Stimulated activated CD8-positive, alpha-beta memory T cell treated with anti-CD3 and anti-CD28 coated beads, Interleukin-4, amount 100 ng/mL, for 4 hours (primary cell): ENCODE measurements around the gene MARVELD3.
"Not testable (repeated sequence)": the region's sequence is repeated elsewhere in the genome, so short reads cannot be mapped to it uniquely, and the experiment has no call there.

ENCODE experiments used
- DNase-seq, 2 donors: peaks; one replicate each; pipeline ENCODE4 v3.0.0-alpha.2; 2020; ENCODE audit warnings: low read depth in 2 of 2, low spot score in 1 of 2

MARVELD3 gene

DNA sequence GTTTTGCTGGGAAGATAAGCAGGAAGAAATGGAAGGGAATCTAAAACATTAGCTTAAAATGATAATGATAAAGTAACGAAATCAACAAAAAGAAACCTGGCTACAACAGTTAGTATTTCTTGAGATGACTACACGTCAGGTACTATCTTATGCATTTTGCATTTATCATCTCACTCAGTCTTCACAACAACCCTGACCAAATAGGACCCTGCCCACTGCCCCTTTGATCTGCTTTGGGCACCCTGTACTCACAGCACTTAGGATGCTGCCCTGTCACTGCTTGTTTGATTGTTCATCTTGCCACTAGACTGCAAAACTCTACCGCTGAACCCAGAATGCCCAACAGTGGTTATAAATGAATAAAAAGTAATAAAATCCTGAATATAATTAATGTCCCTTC is 45.2 kb downstream of the MARVELD3 start:
- DNase-seq = no peak

DNA sequence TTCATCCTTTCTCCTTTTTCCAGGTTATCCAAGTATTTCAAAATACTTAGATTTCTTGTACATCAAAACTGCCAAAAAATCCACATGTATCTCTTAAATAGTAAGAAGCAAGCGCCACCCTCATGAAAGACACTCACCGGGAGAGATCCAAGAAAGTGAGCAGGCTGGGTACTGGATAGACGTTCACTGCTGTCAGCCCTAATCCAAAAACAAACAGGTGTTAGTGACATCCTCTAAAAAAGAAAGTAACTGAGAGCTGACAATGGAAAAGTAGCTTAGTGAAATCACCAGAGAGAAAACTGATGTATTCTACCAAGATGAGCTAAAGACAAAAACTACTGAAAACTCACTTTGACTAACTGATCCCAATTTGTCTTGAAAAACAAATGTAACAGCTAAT is 46.1 kb downstream of the MARVELD3 start:
- no peak for DNase-seq

DNA sequence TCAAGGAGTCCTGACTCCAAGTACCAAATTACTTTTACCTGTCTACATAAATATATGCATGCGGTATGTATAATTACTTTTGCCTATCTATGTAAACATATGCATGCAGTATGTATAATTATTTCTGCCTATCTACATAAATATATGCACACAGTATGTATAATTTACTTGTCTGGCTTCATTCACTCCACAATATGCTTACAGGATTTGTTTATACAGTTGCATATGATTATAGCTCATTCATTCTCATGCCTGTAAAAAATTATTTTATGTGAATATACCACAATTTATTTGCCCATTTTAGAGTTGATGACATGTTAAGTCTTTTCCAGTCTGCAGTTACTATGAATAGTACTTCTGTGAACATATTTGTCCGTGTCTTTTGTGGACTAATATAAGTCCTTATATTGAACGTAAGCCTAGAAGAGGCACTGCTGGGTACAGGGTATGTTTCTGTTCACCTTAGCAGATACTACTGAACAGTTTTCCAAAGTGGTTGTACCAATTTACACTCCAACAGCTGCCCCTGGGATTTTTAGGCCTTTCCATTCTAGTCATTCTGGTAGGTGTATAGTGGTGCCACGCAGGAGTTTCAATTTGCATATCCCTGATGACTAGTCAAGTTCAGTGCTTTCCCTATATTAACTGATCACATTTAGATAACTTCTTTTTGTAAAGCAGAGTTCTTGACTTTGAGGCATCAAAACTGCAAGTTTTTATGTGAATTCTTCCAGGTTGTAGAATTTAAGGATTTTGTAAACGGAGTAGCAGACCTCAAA is 47.0 kb downstream of the MARVELD3 start:
- no peak for DNase-seq

DNA sequence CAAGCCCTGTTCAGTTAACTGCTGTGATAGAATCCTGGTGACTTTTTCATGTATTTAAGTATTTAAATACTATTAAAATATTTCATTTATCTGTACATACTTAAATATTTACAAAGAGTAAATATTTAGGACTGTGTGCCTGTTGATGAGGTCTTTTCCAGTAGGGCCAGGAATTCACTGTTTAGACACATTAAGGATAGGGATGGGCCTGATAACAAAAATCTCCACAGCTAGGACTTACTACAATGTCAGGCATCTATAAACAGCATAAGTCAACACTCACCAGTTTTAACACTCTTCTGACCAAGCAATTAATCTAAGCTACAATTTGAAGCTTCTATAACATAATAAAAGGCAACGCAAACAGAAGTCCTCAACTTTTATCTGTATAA is 47.6 kb downstream of the MARVELD3 start:
- DNase-seq = no peak

DNA sequence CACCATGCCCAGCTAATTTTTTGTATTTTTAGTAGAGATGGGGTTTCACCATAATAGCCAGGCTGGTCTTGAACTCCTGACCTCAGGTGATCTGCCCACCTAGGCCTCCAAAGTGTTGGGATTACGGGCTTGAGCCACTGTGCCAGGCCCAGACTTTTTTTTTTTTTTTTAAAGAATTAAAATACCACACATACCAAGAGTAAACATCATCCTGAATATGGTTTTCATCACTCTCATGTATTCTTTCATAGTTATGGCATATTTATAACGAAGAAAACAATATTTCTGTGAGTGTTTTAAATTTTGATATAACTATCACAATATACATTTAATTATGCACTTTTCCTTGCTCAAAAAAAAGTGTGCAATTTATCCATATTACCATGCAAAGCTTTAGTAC is 48.2 kb downstream of the MARVELD3 start:
- DNase-seq = no peak

DNA sequence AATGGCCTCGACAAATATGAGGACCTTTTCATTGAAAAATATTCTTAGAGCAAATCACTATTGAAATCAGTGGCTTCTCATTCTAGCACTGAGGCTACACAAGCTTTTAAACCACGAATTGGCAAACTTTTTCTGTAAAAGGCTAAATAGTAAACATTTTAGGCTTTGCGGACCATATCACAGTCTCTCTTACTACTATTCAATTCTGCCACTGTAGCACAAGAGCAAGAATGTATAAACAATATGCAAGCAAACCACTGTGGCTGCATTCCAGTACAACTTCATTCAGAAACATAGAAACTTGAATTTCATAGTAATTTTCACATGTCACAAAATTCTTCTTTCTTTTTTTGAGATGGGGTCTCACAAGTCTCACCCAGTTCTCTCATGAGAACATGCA is 49.4 kb downstream of the MARVELD3 start:
- DNase-seq = no peak

DNA sequence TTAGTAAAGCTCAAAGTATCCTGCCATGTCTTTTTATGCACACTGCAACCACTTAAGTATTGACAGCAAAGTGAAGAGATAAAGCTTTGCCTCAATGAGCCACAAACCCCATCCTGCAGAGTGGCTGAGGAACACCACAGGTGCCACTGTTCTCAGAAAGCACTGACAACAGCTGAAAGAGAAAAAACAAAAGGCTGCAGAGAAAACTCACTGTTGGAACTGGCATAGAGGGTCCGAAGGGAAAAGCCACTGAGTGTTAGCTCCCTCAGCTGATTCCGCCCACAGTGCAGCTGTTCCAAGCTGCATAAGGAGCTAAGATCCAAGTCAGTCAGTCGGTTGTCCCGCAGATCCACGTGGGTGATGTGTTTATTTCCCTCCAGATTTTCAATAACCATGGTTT is 50.3 kb downstream of the MARVELD3 start:
- DNase-seq = no peak

DNA sequence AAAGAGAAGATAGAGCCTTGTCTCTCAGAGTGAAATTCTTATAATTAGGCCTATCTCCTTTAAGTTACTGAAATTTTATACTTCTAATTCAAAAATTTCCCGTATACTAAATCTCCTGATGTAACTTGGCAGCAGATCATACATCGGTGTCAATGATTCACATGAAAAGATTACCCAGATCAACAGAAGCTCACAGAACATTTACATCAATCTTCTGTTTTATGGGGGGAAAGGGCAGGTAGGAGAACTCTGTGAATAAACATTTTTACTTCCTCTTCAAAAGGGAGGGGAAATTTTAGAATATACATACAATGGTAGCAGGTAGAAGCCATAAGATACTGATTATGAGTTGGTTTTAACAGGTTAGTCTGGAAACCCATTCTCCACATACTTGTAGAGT is 55.4 kb downstream of the MARVELD3 start:
- no peak for DNase-seq

DNA sequence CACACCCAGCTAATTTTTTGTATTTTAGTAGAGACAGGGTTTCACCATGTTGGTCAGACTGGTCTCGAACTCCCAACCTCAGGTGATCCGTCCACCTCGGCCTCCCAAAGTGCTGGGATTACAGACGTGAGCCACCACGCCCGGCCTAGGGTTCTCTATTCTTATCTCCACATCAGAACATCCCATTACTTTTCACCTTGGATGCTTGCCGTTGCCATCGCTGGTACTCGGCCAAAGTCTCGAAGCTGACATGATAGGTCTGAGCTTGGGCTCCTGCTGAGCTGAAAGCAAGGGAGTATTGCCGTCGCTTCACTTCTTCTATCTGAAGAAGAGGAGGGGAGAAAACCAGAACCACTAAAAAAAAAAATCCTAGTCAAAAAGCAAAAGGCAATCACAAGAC is 58.3 kb downstream of the MARVELD3 start:
- not testable (repeated sequence) for DNase-seq
